GM13977 (cell line): ENCODE data around the gene SRRM5.
A peak's percentile ranks its signal among the peaks of the same experiment; 100 is the strongest.

Experiments
- DNase-seq: peaks from one replicate; pipeline ENCODE4 v3.0.0; 2012; ENCODE audit warnings: low spot score
- CTCF ChIP-seq: IDR thresholded peaks from 2 replicates; pipeline ENCODE4 v1.5.1; 2012; ENCODE audit warnings: mild to moderate bottlenecking, control low read depth; ENCODE audit not compliant: insufficient read depth; ENCODE audit errors: extremely low read depth, missing control alignments
- in situ Hi-C: fragments of 300-500 bp; cut with MboI; formaldehyde crosslinking; loops from one replicate; pipeline ENCODE4 v1.12.0; 2022; ENCODE audit warnings: low sequenced_read_pairs, low pct_unique_long_range_greater_than_20kb, mixed read lengths, inconsistent platforms; ENCODE audit not compliant: unreplicated experiment

Gene SRRM5

GRCh38 chr19:43591904-43592772, 19.8 kb upstream of the SRRM5 start:
- no peak for DNase-seq
- no peak for TF ChIP-seq CTCF
- in situ Hi-C loops, result no loop called here

- in situ Hi-C loops, result no loop called here
- no peak for TF ChIP-seq CTCF
- DNase-seq, result no peak
Measured at GRCh38 chr19:43592800-43593350, 19.0 kb upstream of the SRRM5 start.

- no peak for TF ChIP-seq CTCF
- no peak for DNase-seq
- in situ Hi-C loops, result no loop called here
Measured at GRCh38 chr19:43594081-43594697, 17.7 kb upstream of the SRRM5 start.

- peak; percentile 75 for DNase-seq
- in situ Hi-C loops, result no loop called here
- TF ChIP-seq CTCF, result peak; percentile 99
Measured at GRCh38 chr19:43594710-43595604, 16.9 kb upstream of the SRRM5 start.

GRCh38 chr19:43595605-43595998, 16.3 kb upstream of the SRRM5 start:
- no peak for DNase-seq
- in situ Hi-C loops, result no loop called here
- TF ChIP-seq CTCF, result no peak
